Measurements from ENCODE around the gene GPR26.
"Not testable (repeated sequence)": the region's sequence is repeated elsewhere in the genome, so short reads cannot be mapped to it uniquely, and the experiment has no call there.

The GPR26 gene

DNA sequence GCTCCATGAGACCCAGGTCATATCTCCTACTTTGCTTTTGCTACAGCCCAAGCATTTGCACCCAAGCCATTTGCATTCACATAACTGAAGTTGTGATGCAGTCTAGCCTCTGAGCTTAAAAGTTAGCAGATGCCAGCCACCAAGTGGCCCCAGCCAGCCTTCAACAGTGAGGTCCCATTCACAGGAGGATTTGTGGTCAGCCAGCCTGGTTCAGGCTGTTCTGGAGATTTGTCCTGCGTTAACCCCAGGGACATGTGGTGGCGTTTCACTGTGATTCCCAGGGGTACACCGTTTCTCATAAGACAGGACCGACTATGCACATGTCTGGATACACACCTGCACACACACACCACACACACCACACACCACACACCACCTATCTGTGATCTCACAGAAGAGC lies 51.2 kb downstream of the GPR26 start:
- DNase-seq, result no peak

DNA sequence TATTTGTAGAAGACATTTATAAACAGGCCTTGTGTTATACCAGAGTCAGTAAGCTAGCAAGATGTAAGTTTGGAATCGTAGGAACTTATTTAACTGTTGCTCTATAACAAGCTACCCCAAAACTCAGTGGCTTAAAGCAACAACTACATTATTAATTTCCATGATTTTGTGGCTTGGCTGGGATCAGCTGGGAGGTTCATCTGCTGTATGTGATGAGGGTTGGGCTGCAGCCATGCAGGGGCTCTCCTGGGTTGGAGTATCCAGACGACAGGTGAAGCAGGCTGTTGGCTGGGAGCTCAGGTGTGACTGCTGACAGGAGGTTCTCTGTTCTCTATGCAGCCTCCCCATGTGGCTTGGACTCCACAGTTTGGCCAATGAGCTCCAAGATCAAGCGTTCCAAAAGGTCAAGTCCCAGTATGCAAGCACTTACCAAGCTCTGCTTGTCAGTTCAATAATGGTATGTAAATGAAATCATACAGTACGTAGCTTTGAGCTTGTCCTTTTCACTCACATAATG lies 52.4 kb downstream of the GPR26 start:
- no peak for DNase-seq

DNA sequence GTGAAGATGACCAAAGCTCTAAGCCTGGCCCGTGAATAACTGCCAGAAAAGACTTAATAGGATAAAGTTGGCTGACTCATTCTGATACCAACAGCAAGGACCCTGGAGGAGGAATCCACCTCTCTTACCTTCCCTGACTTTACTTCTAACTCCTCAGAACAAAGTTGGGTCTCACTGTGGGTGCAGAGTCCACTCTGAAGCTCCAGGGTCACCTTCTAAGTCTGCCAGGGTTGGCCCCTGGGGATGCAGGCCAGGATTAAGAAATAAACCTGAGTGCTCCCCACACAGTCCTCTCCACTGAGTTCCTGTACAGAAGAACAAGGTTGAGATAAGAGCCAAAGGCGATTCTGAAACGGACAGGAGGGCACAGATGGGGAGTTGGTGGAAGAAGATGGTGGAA lies 54.4 kb downstream of the GPR26 start:
- no peak for DNase-seq

DNA sequence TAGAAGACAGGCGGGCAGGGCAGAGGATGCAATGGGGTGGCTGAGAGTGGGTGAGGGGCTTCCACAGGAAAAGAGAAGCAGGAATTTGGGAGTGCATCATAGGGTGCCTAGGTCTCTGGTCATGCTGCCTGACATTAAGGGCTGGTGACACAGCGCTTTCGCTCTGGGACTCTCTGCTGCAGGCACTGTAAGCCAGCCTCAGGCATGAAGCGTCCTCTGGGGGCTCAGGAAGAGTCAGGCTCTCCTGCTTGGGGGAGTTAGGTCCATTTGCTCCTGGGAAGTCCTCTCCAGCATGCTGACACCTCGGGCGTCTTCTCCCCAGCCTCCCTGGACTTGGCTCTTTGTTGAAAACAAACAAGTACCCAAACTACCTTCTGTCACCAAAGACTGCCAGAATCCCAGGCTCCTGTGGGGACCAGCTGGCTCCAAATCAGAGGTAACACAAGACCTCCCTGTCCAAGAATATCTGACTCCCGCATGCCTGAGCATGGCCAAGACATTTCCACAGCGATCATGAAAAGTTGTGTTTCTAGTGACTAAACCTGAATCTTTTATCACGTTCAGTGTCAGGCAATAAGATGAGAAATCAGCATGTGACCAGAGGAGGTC lies 55.4 kb downstream of the GPR26 start:
- peak; percentile 56 for DNase-seq

DNA sequence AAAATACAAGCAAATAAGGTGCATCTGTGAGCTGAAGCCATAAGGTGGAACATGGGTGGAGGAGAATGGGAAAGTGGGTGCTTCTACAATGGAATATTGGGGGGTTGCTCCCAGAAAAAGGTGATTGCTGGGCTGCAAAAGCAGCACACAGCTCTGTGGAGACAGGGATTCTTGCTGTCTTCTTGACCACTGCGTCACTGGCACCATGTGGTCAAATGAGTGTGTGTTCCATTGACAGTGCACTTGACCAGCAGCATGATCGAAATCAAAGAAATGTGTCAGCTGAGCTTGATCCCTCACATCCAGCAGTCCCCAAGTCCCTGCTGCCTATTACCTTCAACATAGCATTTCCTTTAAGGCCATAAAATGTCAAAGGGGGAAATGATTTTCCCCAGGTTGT lies 56.2 kb downstream of the GPR26 start:
- no peak for DNase-seq

DNA sequence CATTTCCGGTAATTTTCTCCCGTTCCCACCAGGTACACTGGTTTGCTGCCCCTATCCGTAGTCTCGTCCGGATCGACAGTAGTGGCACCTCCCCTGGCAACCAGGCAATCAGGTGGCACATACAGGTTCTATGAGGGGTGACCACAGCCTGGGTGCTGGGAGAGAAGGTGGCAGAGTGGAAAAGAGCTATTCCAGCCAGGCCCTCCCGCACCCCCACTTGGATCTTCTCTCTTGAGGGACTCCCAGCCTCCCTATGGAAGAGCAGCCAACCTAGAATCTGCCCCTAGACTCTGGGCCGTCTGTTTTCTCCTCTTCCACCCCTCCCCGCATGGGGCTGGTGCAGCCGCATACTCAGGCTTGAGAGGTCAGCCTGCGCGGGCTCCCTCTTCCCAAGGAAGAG lies 58.6 kb downstream of the GPR26 start:
- no peak for DNase-seq

DNA sequence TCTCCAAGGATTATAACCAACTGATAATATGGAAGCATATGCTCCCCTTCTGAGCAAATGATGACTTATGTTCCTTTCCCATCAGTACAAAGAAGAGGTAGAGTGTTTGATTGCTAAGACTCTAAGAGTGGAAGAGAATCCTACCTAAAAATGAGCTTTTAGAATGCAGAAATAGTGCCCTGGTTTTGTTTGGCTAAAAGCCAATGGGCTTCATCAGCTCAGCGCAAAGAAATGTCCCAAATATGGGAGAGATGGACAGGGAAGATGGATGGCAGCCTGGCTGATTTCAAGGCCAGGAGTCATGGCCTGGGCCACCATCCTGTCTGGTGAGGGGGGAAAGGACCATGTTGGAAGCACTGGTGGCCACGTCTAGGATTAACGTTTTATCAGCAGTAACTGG lies 60.2 kb downstream of the GPR26 start:
- DNase-seq, result no peak

DNA sequence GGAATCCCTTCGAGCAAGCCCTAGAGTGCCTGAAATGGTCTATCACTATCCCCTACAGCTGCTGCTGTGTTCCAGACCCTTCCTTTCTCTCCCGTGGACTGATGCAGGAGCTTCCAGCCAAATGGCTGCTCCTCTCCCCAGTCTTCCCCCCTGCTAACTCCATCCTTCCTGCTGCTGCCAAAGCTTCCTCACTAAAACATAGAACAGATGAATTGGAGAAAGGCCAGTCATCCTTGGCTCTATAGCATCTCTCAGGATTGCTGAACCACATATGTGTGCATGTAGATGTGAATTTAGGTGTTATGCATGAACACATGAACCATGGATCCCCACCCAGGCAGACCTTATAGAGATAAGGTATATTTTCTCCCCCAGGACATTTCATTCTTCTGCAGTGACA lies 60.7 kb downstream of the GPR26 start:
- no peak for DNase-seq

DNA sequence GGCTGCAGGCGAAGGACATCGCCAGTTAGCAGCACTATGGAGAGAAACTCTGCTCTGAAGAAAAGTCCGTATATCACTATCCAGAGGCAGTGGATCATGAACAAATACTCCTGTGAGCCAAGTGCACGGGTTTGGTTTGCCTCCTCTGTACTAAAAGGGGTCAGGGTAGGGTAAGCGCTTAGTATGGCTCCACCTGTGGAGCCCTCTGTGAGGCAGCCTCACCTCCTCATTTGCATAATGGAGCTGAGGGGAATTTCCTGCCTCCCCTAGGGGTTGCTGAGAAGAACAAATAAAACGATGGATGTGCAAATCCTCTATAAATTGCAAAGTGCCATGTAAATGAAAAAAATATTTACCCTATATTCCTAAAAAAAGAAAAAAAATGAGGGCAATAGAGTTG lies 63.4 kb downstream of the GPR26 start:
- DNase-seq, result no peak

DNA sequence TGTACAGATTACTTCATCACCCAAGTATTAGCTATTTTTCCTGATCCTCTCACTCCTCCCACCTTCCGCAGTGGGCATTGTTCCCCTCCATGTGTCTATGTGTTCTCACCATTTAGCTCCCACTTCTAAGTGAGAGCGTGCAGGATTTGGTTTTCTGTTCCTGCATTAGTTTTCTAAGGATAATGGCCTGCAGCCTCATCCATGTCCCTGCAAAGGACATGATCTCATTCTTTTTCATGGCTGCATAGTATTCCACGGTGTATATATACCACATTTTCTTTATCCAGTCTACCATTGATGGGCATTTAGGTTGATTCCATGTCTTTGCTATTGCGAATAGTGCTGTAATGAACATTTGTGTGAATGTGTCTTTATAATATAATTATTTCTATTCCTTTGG lies 70.8 kb downstream of the GPR26 start:
- DNase-seq, result not testable (repeated sequence)

DNA sequence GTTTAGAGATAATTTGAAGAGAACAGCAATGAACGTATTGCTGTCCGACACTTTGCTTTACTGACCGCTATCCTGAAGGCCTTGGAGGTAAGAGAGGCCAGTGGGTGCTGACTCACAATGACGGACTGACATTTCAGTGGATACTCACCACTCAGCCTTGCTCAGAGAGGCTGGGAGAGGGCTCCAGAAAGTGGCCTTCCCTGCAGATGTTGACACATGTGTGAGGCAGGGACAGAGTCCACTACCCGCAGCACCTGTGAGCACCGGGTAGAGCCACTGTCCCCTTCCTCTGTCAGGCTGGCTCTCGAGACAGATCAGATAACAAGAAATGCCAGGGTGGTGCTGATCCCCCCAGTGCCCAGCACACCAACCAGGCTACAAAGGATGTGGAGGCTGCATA lies 75.0 kb downstream of the GPR26 start:
- DNase-seq, result no peak

DNA sequence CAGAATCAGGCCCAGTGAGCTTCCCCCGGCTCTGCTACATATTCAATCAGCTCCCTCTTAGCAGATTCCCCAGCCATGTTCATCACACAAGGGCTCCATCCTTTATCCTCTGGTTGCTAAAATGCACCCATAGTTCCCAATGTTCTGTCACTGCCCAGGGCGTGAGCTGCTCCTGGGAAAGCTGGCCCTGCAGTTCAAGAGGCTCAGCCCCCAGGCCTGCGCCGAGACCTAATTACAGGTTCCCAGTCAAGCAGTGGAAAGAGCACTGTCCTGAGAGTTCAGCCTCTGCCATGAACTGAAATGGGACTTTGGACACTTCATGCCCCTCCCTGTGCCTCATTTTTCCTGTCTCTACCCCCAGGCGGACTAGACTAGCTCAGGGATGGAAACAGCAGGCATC lies 75.6 kb downstream of the GPR26 start:
- no peak for DNase-seq

DNA sequence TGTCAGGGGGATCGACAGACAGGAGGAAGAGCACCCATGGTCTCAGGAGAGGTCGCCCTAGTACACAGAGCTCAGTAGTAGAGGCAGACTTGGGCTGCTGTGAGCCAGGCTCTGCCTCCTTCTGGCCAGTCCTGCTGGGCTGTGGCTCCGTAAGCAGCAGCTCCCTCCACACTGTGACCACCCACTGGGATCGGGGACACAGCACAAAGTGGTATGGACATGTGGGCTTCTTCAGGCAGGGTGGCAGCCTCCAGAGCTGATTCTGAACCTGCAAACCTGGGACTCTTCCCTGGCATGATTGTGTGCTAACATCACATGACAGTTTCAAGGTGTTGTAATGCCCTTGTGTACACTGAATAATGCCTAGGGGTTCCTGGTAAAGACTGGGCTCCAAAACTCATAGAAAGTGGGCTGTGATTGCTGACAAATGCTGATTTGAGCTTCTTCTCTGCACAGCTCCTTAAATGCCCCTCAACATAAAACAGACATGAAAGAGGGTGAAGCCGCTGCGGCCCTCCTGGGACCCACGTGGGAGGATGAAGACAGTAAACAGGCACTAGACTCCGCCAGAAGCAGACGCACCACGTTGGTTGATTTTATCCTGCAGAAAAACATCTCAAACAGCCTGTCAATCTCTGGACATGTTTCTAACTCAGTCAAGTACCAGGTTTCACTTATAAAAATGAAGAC lies 76.7 kb downstream of the GPR26 start:
- peak; percentile 25 for DNase-seq

DNA sequence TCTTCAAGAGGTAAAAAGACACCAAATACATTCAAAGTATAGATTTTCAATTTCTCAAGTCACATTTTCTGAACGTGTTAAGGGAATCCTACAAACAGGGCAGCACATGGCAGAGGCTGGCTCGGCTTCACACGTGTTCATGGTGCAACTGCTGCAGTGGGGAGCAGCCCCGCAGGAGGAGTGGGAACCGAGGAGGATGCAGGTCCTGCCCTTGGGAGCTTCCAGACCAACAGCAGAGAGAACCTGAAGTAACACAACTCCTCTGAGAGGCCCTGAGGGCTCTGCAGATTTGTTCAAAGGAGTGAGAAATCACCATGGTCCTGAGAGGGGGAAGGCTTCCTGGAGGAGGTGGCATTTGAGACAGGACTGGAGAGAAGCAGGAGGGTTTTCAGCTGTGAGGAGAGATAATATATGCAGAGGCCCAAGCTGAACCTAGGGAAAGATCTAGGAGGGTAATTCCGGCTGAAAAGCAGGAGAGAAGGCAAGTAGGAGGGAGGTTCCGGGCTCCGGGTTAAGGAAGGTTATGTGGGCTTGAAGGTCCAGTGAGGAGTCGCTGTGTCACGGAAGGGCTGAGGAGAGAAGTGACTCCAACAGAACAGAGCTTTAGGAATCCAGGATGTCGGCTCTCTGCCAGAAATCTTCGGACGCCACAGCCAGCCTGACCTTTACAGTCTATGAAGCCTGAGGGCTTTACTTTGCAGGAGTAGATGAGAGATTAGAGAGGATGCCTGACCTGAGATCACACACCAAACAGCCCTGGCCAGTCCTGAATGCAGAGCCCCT lies 77.5 kb downstream of the GPR26 start:
- no peak for DNase-seq

DNA sequence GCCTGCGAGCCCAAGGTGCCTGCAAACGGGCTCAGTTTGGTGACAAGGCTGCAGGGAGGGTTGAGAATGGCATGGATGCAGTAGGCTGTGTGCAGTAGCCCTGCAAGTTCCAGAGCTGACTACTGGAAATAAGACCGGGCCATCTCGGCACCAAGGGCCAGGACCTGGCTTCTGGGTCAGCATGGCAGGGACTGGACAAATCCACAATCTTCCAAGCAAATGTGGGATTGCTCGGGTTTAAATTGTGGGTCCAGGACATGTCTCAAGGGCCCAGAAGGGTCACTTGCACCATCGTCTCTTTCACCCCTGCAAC lies 78.0 kb downstream of the GPR26 start:
- no peak for DNase-seq

All from NCI-H2171 treated with DMSO at 0.1 percent for 48 hours (cell line).